Panc1 (cell line): ENCODE data around the gene TFAP2A.

Experiments
- CTCF ChIP-seq: fragments of 450-650 bp; IDR thresholded peaks from 2 replicates; pipeline ENCODE4 v1.5.1; 2017; ENCODE audit warnings: mild to moderate bottlenecking
- POLR2AphosphoS5 ChIP-seq: IDR thresholded peaks from 2 replicates; pipeline ENCODE4 v1.6.1; 2012; ENCODE audit warnings: mild to moderate bottlenecking, low read depth, low read length, moderate library complexity
- REST ChIP-seq, 2 experiments: IDR thresholded peaks; 2 replicates each; pipeline ENCODE4 v1.6.1; 2011 to 2012; ENCODE audit warnings: low read depth in 2 of 2, control low read depth in 1 of 2, low read length in 1 of 2, mild to moderate bottlenecking in 1 of 2, moderate library complexity in 1 of 2; ENCODE audit not compliant: insufficient read depth in 1 of 2
- SIN3A ChIP-seq: IDR thresholded peaks from 2 replicates; pipeline ENCODE4 v1.6.1; 2012; ENCODE audit warnings: low read depth, mild to moderate bottlenecking, low read length, moderate library complexity, borderline replicate concordance; ENCODE audit not compliant: insufficient read depth
- TCF7L2 ChIP-seq: IDR thresholded peaks from 2 replicates; pipeline ENCODE4 v1.6.1; 2011; ENCODE audit warnings: mild to moderate bottlenecking, low read depth, low read length, inconsistent platforms

- TF ChIP-seq SIN3A (no peak), POLR2AphosphoS5 (no peak), CTCF (no peak), REST (IDR thresholded peaks at IDR 0.05; ENCODE audit: insufficient read depth in 1 of 2, low read depth in 2 of 2, low read length in 1 of 2) (no peak), TCF7L2 (no peak)
These were observed 13.1 kb downstream of the TFAP2A start for GRCh38 chr6:10401632-10402223.
